MM.1S (cell line): ENCODE results near the gene BNIP3.

Experiments
- DNase-seq: peaks from one replicate; pipeline ENCODE4 v3.0.0-alpha.2; 2015
- H2AFZ ChIP-seq: fragments of 300-600 bp; sonication (generic); 2 replicates; pipeline ENCODE4 v1.6.0; 2016; ENCODE audit warnings: antibody characterized with exemption, low read length
- H3F3A ChIP-seq: fragments of 300-600 bp; sonication (generic); 2 replicates; pipeline ENCODE4 v1.6.1; 2016; ENCODE audit warnings: mild to moderate bottlenecking, antibody characterized with exemption, low read length, moderate library complexity, mixed read lengths; ENCODE audit not compliant: insufficient read depth
- H3K27ac ChIP-seq: fragments of 300-600 bp; sonication (generic); 2 replicates; pipeline ENCODE4 v1.5.1; 2016; ENCODE audit warnings: mild to moderate bottlenecking, low read length
- H3K27me3 ChIP-seq: fragments of 300-600 bp; sonication (generic); replicated peaks from 2 replicates; pipeline ENCODE4 v1.6.0; 2016; ENCODE audit warnings: low read length; ENCODE audit not compliant: insufficient read depth
- H3K36me3 ChIP-seq: fragments of 300-600 bp; sonication (generic); replicated peaks from 2 replicates; pipeline ENCODE4 v1.6.1; 2016; ENCODE audit warnings: mild to moderate bottlenecking, low read length, mixed read lengths; ENCODE audit not compliant: insufficient read depth
- H3K4me1 ChIP-seq: fragments of 300-600 bp; sonication (generic); 2 replicates; pipeline ENCODE4 v1.6.1; 2016; ENCODE audit warnings: low read length, mixed read lengths
- H3K4me2 ChIP-seq: fragments of 300-600 bp; sonication (generic); 2 replicates; pipeline ENCODE4 v1.6.0; 2016; ENCODE audit warnings: low read depth, low read length
- H3K4me3 ChIP-seq: fragments of 300-600 bp; sonication (generic); 2 replicates; pipeline ENCODE4 v1.5.1; 2016; ENCODE audit warnings: low read length, mixed read lengths
- H3K79me2 ChIP-seq: fragments of 300-600 bp; sonication (generic); 2 replicates; pipeline ENCODE4 v1.6.1; 2016; ENCODE audit warnings: mixed run types, low read length, mixed read lengths
- H3K9ac ChIP-seq: fragments of 300-600 bp; sonication (generic); 2 replicates; pipeline ENCODE4 v1.6.1; 2016; ENCODE audit warnings: low read length, mixed read lengths
- H3K9me2 ChIP-seq: fragments of 300-600 bp; sonication (generic); replicated peaks from 2 replicates; pipeline ENCODE4 v1.6.1; 2016; ENCODE audit warnings: mild to moderate bottlenecking, low read length, mixed read lengths; ENCODE audit not compliant: insufficient read depth
- H3K9me3 ChIP-seq: fragments of 300-600 bp; sonication (generic); replicated peaks from 2 replicates; pipeline ENCODE4 v1.6.1; 2016; ENCODE audit warnings: mild to moderate bottlenecking, low read length, mixed read lengths; ENCODE audit not compliant: insufficient read depth
- H4K20me1 ChIP-seq: fragments of 300-600 bp; sonication (generic); 2 replicates; pipeline ENCODE4 v1.6.1; 2016; ENCODE audit warnings: mild to moderate bottlenecking, low read length, moderate library complexity, mixed read lengths; ENCODE audit not compliant: insufficient read depth
- CTCF ChIP-seq: fragments of 300-600 bp; sonication (generic); IDR thresholded peaks from 2 replicates; pipeline ENCODE4 v1.5.1; 2016; ENCODE audit warnings: antibody characterized with exemption, low read length, mixed read lengths
- EZH2 ChIP-seq: fragments of 300-600 bp; sonication (generic); optimal IDR thresholded peaks from 2 replicates; pipeline ENCODE3; 2017; ENCODE audit warnings: low read depth, mild to moderate bottlenecking, antibody characterized with exemption, low read length, mixed read lengths
- EZH2phosphoT487 ChIP-seq: fragments of 300-600 bp; sonication (generic); IDR thresholded peaks from 2 replicates; pipeline ENCODE4 v1.6.1; 2018; ENCODE audit warnings: antibody characterized with exemption, low read length

Gene BNIP3

DNA sequence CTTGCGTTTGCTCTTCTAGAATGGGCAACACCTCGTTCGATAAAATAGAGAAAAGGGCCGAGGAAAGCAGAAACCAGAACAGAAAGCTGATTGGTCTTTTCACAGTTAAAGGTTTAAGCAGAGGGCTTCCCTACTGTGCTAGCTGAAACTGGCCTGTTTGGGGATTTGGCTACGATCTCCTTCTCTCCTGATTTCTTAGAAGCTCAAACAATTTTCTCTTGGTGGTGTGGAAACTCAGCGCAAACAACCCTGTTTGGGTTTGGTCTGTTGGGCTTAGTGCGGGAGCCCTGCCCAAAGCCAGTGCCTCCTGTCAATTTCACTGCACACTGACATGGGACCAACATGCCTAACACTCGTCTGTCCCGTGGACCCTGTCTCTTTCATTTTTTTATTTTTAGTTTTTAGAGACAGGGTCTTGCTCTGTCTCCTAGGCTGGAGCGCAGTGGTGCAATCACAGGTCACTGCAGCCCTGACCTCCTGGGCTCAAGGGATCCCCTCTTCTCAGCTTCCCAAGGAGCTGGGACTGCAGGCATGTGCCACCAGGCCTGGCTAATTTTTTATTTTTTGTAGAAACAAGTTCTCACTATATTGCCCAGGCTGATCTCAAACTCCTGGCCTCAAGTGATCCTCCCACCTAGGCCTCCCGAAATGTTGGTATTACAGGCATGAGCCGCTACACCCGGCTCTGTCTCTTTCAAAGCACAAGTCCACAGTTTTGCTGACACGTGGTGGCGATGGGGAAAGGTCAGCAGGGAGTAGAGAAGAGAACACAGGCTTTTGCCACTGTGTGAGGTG lies 16.5 kb upstream of the BNIP3 start:
- H2AFZ ChIP-seq, result no peak overlapping the region
- no peak overlapping the region for H3K27ac ChIP-seq
- H3K9ac ChIP-seq, result no peak overlapping the region
- no peaks in the 10 kb centered on the region for H3K79me2 ChIP-seq
- H3K9me2 ChIP-seq, result no peaks in the 10 kb centered on the region
- no peak for DNase-seq
- no peaks in the 10 kb centered on the region for H3K36me3 ChIP-seq
- H3K27me3 ChIP-seq, result 0 out of 2 replicates have a peak, but pooled peaks cover 6% of the 10 kb centered on the region
- no peak overlapping the region for H3K4me3 ChIP-seq
- no peaks in the 10 kb centered on the region for H3K9me3 ChIP-seq
- no peaks in the 10 kb centered on the region for H3F3A ChIP-seq
- TF ChIP-seq EZH2phosphoT487 (no peak), CTCF (no peak), EZH2 (no peak)
- H3K4me1 ChIP-seq, result no peaks in the 10 kb centered on the region
- H3K4me2 ChIP-seq, result no peak overlapping the region
- no peaks in the 10 kb centered on the region for H4K20me1 ChIP-seq

GRCh38 chr10:131997366-131998049 lies 15.8 kb upstream of the BNIP3 start:
- Histone ChIP-seq H4K20me1 (no peaks in the 10 kb centered on the region), H2AFZ (no peak overlapping the region), H3K9me2 (no peaks in the 10 kb centered on the region), H3K36me3 (no peaks in the 10 kb centered on the region), H3K27ac (no peak overlapping the region), H3K4me1 (no peaks in the 10 kb centered on the region), H3K27me3 (0 out of 2 replicates have a peak, but pooled peaks cover 6% of the 10 kb centered on the region), H3K4me2 (no peak overlapping the region), H3K79me2 (no peaks in the 10 kb centered on the region), H3F3A (no peaks in the 10 kb centered on the region), H3K9ac (no peak overlapping the region), H3K4me3 (no peak overlapping the region), H3K9me3 (no peaks in the 10 kb centered on the region)
- DNase-seq, result no peak
- TF ChIP-seq CTCF (no peak), EZH2 (no peak), EZH2phosphoT487 (no peak)

DNA sequence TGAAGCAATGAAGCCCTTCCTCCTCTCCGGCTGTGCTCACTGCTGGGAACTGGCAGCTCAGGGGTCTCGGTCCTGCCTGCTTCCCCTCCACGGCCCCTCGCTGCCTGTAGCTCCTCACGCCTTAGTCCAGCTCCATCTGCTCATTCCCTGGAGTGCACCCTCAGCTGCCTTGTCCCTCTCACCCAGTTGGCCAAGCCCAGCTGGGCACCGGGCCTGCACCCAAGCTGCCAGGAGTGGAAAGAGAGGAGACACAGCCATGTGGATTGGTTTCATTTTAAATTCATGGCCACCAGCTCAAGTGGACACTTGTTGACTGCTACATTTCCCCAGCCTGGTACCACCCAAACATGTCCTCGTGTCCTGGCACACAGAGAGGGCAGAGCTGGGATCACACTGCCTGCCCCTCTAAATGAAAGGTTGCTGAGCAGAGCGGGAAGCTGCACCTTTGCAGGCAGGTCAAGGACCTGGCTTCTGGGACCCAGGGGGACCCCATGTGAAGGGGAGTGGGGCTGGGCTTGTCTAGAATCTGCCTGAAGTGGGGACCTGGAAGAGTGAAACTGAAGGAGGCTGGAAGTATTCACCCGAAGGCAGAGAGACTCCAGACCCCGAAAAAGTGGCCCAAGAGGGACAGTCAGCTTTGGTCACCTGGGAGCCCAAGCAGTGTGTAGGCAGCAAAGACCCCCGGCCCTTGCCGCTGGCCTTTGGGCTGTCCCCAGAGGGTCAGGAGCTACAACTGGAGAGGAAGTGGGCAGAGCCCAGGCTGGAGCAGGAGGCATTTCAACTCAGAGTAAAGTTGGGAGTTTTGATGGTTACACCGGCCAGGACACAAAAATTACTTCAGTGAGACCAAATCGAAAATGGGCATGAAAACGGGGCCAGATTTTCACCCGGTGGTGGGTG lies 15.0 kb upstream of the BNIP3 start:
- H3K27me3 ChIP-seq, result 0 out of 2 replicates have a peak, but pooled peaks cover 6% of the 10 kb centered on the region
- TF ChIP-seq EZH2 (no peak), CTCF (no peak), EZH2phosphoT487 (no peak)
- H3K9me3 ChIP-seq, result no peaks in the 10 kb centered on the region
- H3K36me3 ChIP-seq, result no peaks in the 10 kb centered on the region
- no peaks in the 10 kb centered on the region for H4K20me1 ChIP-seq
- no peak for DNase-seq
- no peaks in the 10 kb centered on the region for H3K4me1 ChIP-seq
- no peak overlapping the region for H3K27ac ChIP-seq
- no peak overlapping the region for H2AFZ ChIP-seq
- no peak overlapping the region for H3K4me3 ChIP-seq
- H3K79me2 ChIP-seq, result no peaks in the 10 kb centered on the region
- no peak overlapping the region for H3K4me2 ChIP-seq
- no peaks in the 10 kb centered on the region for H3K9me2 ChIP-seq
- H3F3A ChIP-seq, result no peaks in the 10 kb centered on the region
- H3K9ac ChIP-seq, result no peak overlapping the region
